ENCODE data around the gene ROCK2.
"Not testable (repeated sequence)": the region's sequence is repeated elsewhere in the genome, so short reads cannot be mapped to it uniquely, and the experiment has no call there.

Gene ROCK2

GRCh38 chr2:11338580-11338979, 5.9 kb downstream of the ROCK2 start:
- no peak for DNase-seq

GRCh38 chr2:11337909-11338308, 6.5 kb downstream of the ROCK2 start:
- DNase-seq = no peak

- DNase-seq = no peak
Measured at GRCh38 chr2:11336189-11336588, 8.2 kb downstream of the ROCK2 start.

GRCh38 chr2:11333427-11334183, 10.8 kb downstream of the ROCK2 start:
- DNase-seq = no peak

GRCh38 chr2:11332596-11332995, 11.8 kb downstream of the ROCK2 start:
- no peak for DNase-seq

- no peak for DNase-seq
Measured at GRCh38 chr2:11330457-11331142, 13.8 kb downstream of the ROCK2 start.

GRCh38 chr2:11329776-11330175, 14.7 kb downstream of the ROCK2 start:
- no peak for DNase-seq

GRCh38 chr2:11328522-11328921, 15.9 kb downstream of the ROCK2 start:
- not testable (repeated sequence) for DNase-seq

GRCh38 chr2:11327871-11328270, 16.6 kb downstream of the ROCK2 start:
- DNase-seq = no peak

GRCh38 chr2:11326677-11327211, 17.7 kb downstream of the ROCK2 start:
- no peak for DNase-seq

- no peak for DNase-seq
Measured at GRCh38 chr2:11325961-11326676, 18.3 kb downstream of the ROCK2 start.

GRCh38 chr2:11321847-11322246, 22.6 kb downstream of the ROCK2 start:
- DNase-seq = no peak

GRCh38 chr2:11320698-11321492, 23.5 kb downstream of the ROCK2 start:
- no peak for DNase-seq

- DNase-seq = no peak
Measured at GRCh38 chr2:11319939-11320338, 24.5 kb downstream of the ROCK2 start.

- no peak for DNase-seq
Measured at GRCh38 chr2:11315074-11315705, 29.2 kb downstream of the ROCK2 start.

- DNase-seq = no peak
Measured at GRCh38 chr2:11314487-11314886, 29.9 kb downstream of the ROCK2 start.

- DNase-seq = no peak
Measured at GRCh38 chr2:11312770-11313471, 31.5 kb downstream of the ROCK2 start.

- DNase-seq = no peak
Measured at GRCh38 chr2:11311543-11311942, 32.9 kb downstream of the ROCK2 start.

- DNase-seq = no peak
Measured at GRCh38 chr2:11310212-11310611, 34.2 kb downstream of the ROCK2 start.

- no peak for DNase-seq
Measured at GRCh38 chr2:11309706-11310105, 34.7 kb downstream of the ROCK2 start.

- no peak for DNase-seq
Measured at GRCh38 chr2:11307764-11308415, 36.5 kb downstream of the ROCK2 start.

All from right hindlimb (tissue), 1 donor.